Measurements from ENCODE around the gene PSAPL1. TPM values are rescaled to one million over a fixed set of nuclear protein-coding genes. Genes with fewer than 3 reads are reported as not detected.

PSAPL1 gene
- total RNA-seq, 1 experiment from 2014 or later, result 0.05 TPM

GRCh38 chr4:7384929-7385890 is 49.5 kb downstream of the PSAPL1 start:
- ChIA-PET CTCF (no interaction called here), RAD21 (ENCODE audit: low non-redundant PET in 1 of 2, low total read pairs in 2 of 2, uncharacterized antibody in 2 of 2, unreplicated experiment in 2 of 2) (no interaction called here)
- no peak for DNase-seq (ENCODE audit: low read depth, low spot score)

More at GRCh38 chr4:7384929-7385890, 49.5 kb downstream of the PSAPL1 start:
- H3K4me1 ChIP-seq (ENCODE audit: control insufficient read depth in 1 of 2, insufficient read depth in 2 of 2, low read length in 2 of 2), result no peaks in the 10 kb centered on the region
- no peak overlapping the region for H3K4me2 ChIP-seq (ENCODE audit: low read length)
- H3K4me3 ChIP-seq (replicated peaks in 1 of 2; ENCODE audit: low read depth in 1 of 2, low read length in 2 of 2), result no peak overlapping the region
- no TSS peak for BruUV-seq (replicated peaks)
- H3K79me2 ChIP-seq (ENCODE audit: insufficient read depth, low read length), result no peaks in the 10 kb centered on the region
- no peaks in the 10 kb centered on the region for H3K9me3 ChIP-seq (ENCODE audit: control insufficient read depth in 1 of 2, insufficient read depth in 1 of 2, low read depth in 1 of 2, low read length in 2 of 2)
- H3K36me3 ChIP-seq (ENCODE audit: control insufficient read depth in 1 of 2, insufficient read depth in 2 of 2, low read length in 2 of 2), result no peaks in the 10 kb centered on the region
- H3K9me2 ChIP-seq (ENCODE audit: insufficient read depth), result no peaks in the 10 kb centered on the region
- intact Hi-C loops (cut with micrococcal nuclease), result no loop called here
- H3K27ac ChIP-seq (ENCODE audit: low read depth, low read length), result no peak overlapping the region
- no peak overlapping the region for H3K9ac ChIP-seq (ENCODE audit: low read length)
- POLR2A ChIA-PET, result no interaction called here
- no peak overlapping the region for H2AFZ ChIP-seq (ENCODE audit: low read depth, low read length, poor library complexity, severe bottlenecking)
- TF ChIP-seq EGR1 (IDR thresholded peaks at IDR 0.05; ENCODE audit: low read depth) (no peak), EZH2phosphoT487 (IDR thresholded peaks at IDR 0.05; ENCODE audit: borderline replicate concordance) (no peak), REST (IDR thresholded peaks at IDR 0.05; ENCODE audit: low read depth) (no peak), POLR2A (IDR thresholded peaks at IDR 0.05; ENCODE audit: borderline replicate concordance, extremely low read depth, insufficient read depth, insufficient read length) (no peak), POLR2AphosphoS5 (IDR thresholded peaks at IDR 0.05; ENCODE audit: low read depth, low read length) (no peak), CEBPB (IDR thresholded peaks at IDR 0.05; ENCODE audit: low read depth) (no peak), SP1 (IDR thresholded peaks at IDR 0.05; ENCODE audit: low read depth) (no peak), MAX (IDR thresholded peaks at IDR 0.05) (no peak), SRF (IDR thresholded peaks at IDR 0.05; ENCODE audit: low read depth) (no peak), ZNF274 (IDR thresholded peaks at IDR 0.05; ENCODE audit: low read depth, low read length) (no peak), TCF7L2 (IDR thresholded peaks at IDR 0.05; ENCODE audit: borderline replicate concordance, extremely low read depth, insufficient read depth, insufficient read length) (no peak), RAD21 (IDR thresholded peaks at IDR 0.05; ENCODE audit: low read depth) (no peak), FOSL1 (IDR thresholded peaks at IDR 0.05; ENCODE audit: low read depth) (no peak), SIN3A (IDR thresholded peaks at IDR 0.05; ENCODE audit: low read depth) (no peak), EZH2 (IDR thresholded peaks at IDR 0.05) (no peak), CBX3 (IDR thresholded peaks at IDR 0.05; ENCODE audit: low read depth) (no peak), ELF1 (IDR thresholded peaks at IDR 0.05; ENCODE audit: borderline replicate concordance, low read depth) (no peak), ATF3 (IDR thresholded peaks at IDR 0.05) (no peak), ZFX (IDR thresholded peaks at IDR 0.05) (no peak)
- TF ChIP-seq, protein P1, sequence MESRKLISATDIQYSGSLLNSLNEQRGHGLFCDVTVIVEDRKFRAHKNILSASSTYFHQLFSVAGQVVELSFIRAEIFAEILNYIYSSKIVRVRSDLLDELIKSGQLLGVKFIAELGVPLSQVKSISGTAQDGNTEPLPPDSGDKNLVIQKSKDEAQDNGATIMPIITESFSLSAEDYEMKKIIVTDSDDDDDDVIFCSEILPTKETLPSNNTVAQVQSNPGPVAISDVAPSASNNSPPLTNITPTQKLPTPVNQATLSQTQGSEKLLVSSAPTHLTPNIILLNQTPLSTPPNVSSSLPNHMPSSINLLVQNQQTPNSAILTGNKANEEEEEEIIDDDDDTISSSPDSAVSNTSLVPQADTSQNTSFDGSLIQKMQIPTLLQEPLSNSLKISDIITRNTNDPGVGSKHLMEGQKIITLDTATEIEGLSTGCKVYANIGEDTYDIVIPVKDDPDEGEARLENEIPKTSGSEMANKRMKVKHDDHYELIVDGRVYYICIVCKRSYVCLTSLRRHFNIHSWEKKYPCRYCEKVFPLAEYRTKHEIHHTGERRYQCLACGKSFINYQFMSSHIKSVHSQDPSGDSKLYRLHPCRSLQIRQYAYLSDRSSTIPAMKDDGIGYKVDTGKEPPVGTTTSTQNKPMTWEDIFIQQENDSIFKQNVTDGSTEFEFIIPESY (IDR thresholded peaks at IDR 0.05; ENCODE audit: extremely low read depth, insufficient replicate concordance, low read length), result no peak
- H3K27me3 ChIP-seq (ENCODE audit: insufficient read depth, low read length), result no peaks in the 10 kb centered on the region
- no peak for ATAC-seq
- no peaks in the 10 kb centered on the region for H4K20me1 ChIP-seq (ENCODE audit: insufficient read depth)
